ENCODE measurements around the gene APEX1. TPM values are rescaled to one million over a fixed set of nuclear protein-coding genes. Genes with fewer than 3 reads are reported as not detected.

APEX1 gene
- total RNA-seq, 1 experiment from 2014 or later: 113 TPM

GRCh38 chr14:20412876-20413743, 41.9 kb upstream of the APEX1 start, which contains the start of gene TEP1:
Gene TEP1 (minus strand): TSS chr14:20413501. CDS start chr14:20408439, 5,062 bp downstream.
- POLR2A ChIA-PET (ENCODE audit: unreplicated experiment): interaction anchor here (0.8 to 2.3 kb wide), 3 partner anchors 12 to 70 kb away, joined by 3 to 12 read pairs (median 4); partner anchors contain the start of genes PARP2 and PIP4P1
- DNase-seq: peak; percentile 65 to 83

GRCh38 chr14:20413744-20414082, 41.3 kb upstream of the APEX1 start:
- no peak for DNase-seq
- POLR2A ChIA-PET (ENCODE audit: unreplicated experiment): interaction anchor here (0.8 to 2.3 kb wide), 3 partner anchors 13 to 70 kb away, joined by 3 to 12 read pairs (median 4); partner anchors contain the start of genes PARP2 and PIP4P1
- Histone ChIP-seq H3K9me2 (ENCODE audit: insufficient read depth) (no peaks in the 10 kb centered on the region), H2AFZ (peak overlapping the region; percentile 94), H3K27ac (peak overlapping the region; percentile 76; the same call in 1 of the 2 replicates), H3K9me3 (ENCODE audit: insufficient read depth, low read depth) (no peaks in the 10 kb centered on the region), H4K20me1 (ENCODE audit: insufficient read depth) (no peaks in the 10 kb centered on the region), H3K36me3 (ENCODE audit: low read depth) (no peaks in the 10 kb centered on the region), H3K4me1 (replicated peaks; ENCODE audit: insufficient read depth) (peaks cover 7% of the 10 kb centered on the region; the same call in 1 of the 2 replicates), H3K79me2 (ENCODE audit: low read depth) (peaks cover 13% of the 10 kb centered on the region), H3K27me3 (ENCODE audit: insufficient read depth, low read depth) (no peaks in the 10 kb centered on the region), H3K4me3 (peak overlapping the region; percentile 74), H3F3A (ENCODE audit: insufficient read depth, low read depth) (peaks cover 5% of the 10 kb centered on the region; the same call in 1 of the 2 replicates), H3K4me2 (peak overlapping the region; percentile 96)
- CTCF ChIA-PET: interaction anchor here (0.7 kb wide), 1 partner anchor 278 kb away, joined by 3 read pairs; no protein-coding TSS in a partner anchor
- TF ChIP-seq EZH2 (IDR thresholded peaks at IDR 0.05; ENCODE audit: low read depth) (no peak), CTCF (conservative IDR thresholded peaks at IDR 0.05) (no peak)
- intact Hi-C loops (cut with micrococcal nuclease; ENCODE audit: unreplicated experiment): loop anchor here (1.0 to 10.0 kb wide), 5 partner anchors 12 to 269 kb away; partner anchors contain the start of genes APEX1 and RNASE4
- TSS peak; percentile 92 for BruUV-seq (replicated peaks)

More at GRCh38 chr14:20412876-20413743, 41.9 kb upstream of the APEX1 start, which contains the start of gene TEP1:
- BruUV-seq (replicated peaks): no TSS peak
- H3K4me1 ChIP-seq (replicated peaks; ENCODE audit: insufficient read depth): peaks cover 7% of the 10 kb centered on the region; the same call in 1 of the 2 replicates
- TF ChIP-seq EZH2 (IDR thresholded peaks at IDR 0.05; ENCODE audit: low read depth): no peak
- no peak for TF ChIP-seq CTCF (conservative IDR thresholded peaks at IDR 0.05)
- H3K27ac ChIP-seq: peak within 1 kb of the TSS; percentile 76
- no peaks in the 10 kb centered on the region for H4K20me1 ChIP-seq (ENCODE audit: insufficient read depth)
- no peaks in the 10 kb centered on the region for H3K9me3 ChIP-seq (ENCODE audit: insufficient read depth, low read depth)
- H3K4me3 ChIP-seq: peak within 1 kb of the TSS; percentile 74
- no peaks in the 10 kb centered on the region for H3K9me2 ChIP-seq (ENCODE audit: insufficient read depth)
- peaks cover 5% of the 10 kb centered on the region; the same call in 1 of the 2 replicates for H3F3A ChIP-seq (ENCODE audit: insufficient read depth, low read depth)
- CTCF ChIA-PET: interaction anchor here (0.6 to 0.7 kb wide), 2 partner anchors 31 to 279 kb away, joined by 3 to 8 read pairs; no protein-coding TSS in a partner anchor
- peak within 1 kb of the TSS; percentile 94 for H2AFZ ChIP-seq
- H3K79me2 ChIP-seq (ENCODE audit: low read depth): peaks cover 13% of the 10 kb centered on the region
- intact Hi-C loops (cut with micrococcal nuclease; ENCODE audit: unreplicated experiment): loop anchor here (1.0 to 10.0 kb wide), 5 partner anchors 12 to 269 kb away; partner anchors contain the start of genes APEX1 and RNASE4
- H3K4me2 ChIP-seq: peak within 1 kb of the TSS; percentile 96
- H3K36me3 ChIP-seq (ENCODE audit: low read depth): no peaks in the 10 kb centered on the region
- H3K27me3 ChIP-seq (ENCODE audit: insufficient read depth, low read depth): no peaks in the 10 kb centered on the region

- Histone ChIP-seq H3K4me1 (replicated peaks; ENCODE audit: insufficient read depth) (peaks cover 7% of the 10 kb centered on the region; the same call in 1 of the 2 replicates), H3K27me3 (ENCODE audit: insufficient read depth, low read depth) (no peaks in the 10 kb centered on the region), H3K79me2 (ENCODE audit: low read depth) (peaks cover 13% of the 10 kb centered on the region), H3F3A (ENCODE audit: insufficient read depth, low read depth) (peaks cover 5% of the 10 kb centered on the region; the same call in 1 of the 2 replicates), H2AFZ (no peak overlapping the region), H3K4me3 (no peak overlapping the region), H3K4me2 (no peak overlapping the region), H4K20me1 (ENCODE audit: insufficient read depth) (no peaks in the 10 kb centered on the region), H3K9me3 (ENCODE audit: insufficient read depth, low read depth) (no peaks in the 10 kb centered on the region), H3K36me3 (ENCODE audit: low read depth) (no peaks in the 10 kb centered on the region), H3K9me2 (ENCODE audit: insufficient read depth) (no peaks in the 10 kb centered on the region), H3K27ac (no peak overlapping the region)
- intact Hi-C loops (cut with micrococcal nuclease; ENCODE audit: unreplicated experiment): loop anchor here (10.0 kb wide), 1 partner anchor 189 kb away; no protein-coding TSS in a partner anchor
- DNase-seq: no peak
- ChIA-PET POLR2A (ENCODE audit: unreplicated experiment) (interaction anchor here (0.6 to 0.7 kb wide), 3 partner anchors 14 to 269 kb away, joined by 3 to 8 read pairs (median 6); partner anchors contain the start of genes APEX1 and RNASE4), CTCF (interaction anchor here (0.6 to 1.2 kb wide), 3 partner anchors 37 to 197 kb away, joined by 3 to 5 read pairs (median 3); no protein-coding TSS in a partner anchor)
- TF ChIP-seq EZH2 (IDR thresholded peaks at IDR 0.05; ENCODE audit: low read depth) (no peak), CTCF (conservative IDR thresholded peaks at IDR 0.05) (peak; percentile 68)
- BruUV-seq (replicated peaks): no TSS peak
These were observed 39.2 kb upstream of the APEX1 start for GRCh38 chr14:20415782-20416206.

Data from PC-9 (cell line).